Measurements from ENCODE around the gene SCG3. TPM values are rescaled to one million over a fixed set of nuclear protein-coding genes. Genes with fewer than 3 reads are reported as not detected.
"Not testable (repeated sequence)": the region's sequence is repeated elsewhere in the genome, so short reads cannot be mapped to it uniquely, and the experiment has no call there.

Gene SCG3
- total RNA-seq, 1 experiment from 2014 or later: 22.7 TPM

DNA sequence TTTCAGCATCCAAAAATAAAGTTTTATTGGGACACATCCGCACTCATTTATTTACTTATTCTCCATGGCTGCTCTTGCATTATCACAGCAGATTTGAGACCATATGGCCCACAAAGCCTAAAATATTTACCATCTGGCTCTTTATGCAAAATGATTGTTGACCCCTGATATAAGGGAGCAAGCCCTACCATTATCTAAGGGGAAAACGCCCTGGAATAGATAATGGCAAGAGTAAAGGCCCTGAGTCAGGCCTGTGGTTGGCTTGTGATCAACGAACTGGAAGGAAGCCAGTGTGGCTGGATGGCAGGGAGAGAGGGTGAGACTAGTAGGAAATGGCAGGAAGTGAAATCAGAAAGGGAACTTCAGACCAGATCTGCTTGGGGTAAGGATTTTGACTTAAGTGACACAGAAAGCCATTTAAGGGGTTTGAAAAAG, 34.2 kb upstream of the SCG3 start:
- TF ChIP-seq, protein P1, sequence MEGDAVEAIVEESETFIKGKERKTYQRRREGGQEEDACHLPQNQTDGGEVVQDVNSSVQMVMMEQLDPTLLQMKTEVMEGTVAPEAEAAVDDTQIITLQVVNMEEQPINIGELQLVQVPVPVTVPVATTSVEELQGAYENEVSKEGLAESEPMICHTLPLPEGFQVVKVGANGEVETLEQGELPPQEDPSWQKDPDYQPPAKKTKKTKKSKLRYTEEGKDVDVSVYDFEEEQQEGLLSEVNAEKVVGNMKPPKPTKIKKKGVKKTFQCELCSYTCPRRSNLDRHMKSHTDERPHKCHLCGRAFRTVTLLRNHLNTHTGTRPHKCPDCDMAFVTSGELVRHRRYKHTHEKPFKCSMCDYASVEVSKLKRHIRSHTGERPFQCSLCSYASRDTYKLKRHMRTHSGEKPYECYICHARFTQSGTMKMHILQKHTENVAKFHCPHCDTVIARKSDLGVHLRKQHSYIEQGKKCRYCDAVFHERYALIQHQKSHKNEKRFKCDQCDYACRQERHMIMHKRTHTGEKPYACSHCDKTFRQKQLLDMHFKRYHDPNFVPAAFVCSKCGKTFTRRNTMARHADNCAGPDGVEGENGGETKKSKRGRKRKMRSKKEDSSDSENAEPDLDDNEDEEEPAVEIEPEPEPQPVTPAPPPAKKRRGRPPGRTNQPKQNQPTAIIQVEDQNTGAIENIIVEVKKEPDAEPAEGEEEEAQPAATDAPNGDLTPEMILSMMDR (conservative IDR thresholded peaks at IDR 0.05): no peak
- Histone ChIP-seq H3K23me2 (ENCODE audit: insufficient read length, low read depth, low read length, poor library complexity, severe bottlenecking) (no peaks in the 10 kb centered on the region), H3K4me2 (ENCODE audit: insufficient read depth, insufficient read length, low read length) (no peak overlapping the region), H3K79me2 (ENCODE audit: insufficient read depth, low read length) (no peaks in the 10 kb centered on the region), H3K23ac (ENCODE audit: insufficient read length, low read depth, low read length) (no peak overlapping the region), H3K4ac (ENCODE audit: low read depth, low read length) (no peak overlapping the region), H2BK20ac (ENCODE audit: low read depth, low read length, poor library complexity, severe bottlenecking) (no peak overlapping the region), H2BK15ac (ENCODE audit: low read depth, low read length) (no peak overlapping the region), H3K9me3 (ENCODE audit: control insufficient read depth, low read depth, low read length) (no peaks in the 10 kb centered on the region), H3K4me1 (ENCODE audit: insufficient read depth, low read length) (no peaks in the 10 kb centered on the region), H3K27ac (ENCODE audit: insufficient read length, low read depth, low read length) (no peak overlapping the region), H2BK12ac (ENCODE audit: insufficient read length, low read depth, low read length) (no peak overlapping the region), H2BK120ac (ENCODE audit: low read depth, low read length, poor library complexity, severe bottlenecking) (no peak overlapping the region), H3T11ph (ENCODE audit: low read length) (no peak overlapping the region), H3K56ac (ENCODE audit: insufficient read length, low read depth, low read length) (no peak overlapping the region), H4K5ac (ENCODE audit: insufficient read length, low read depth, low read length) (no peak overlapping the region), H3K18ac (ENCODE audit: insufficient read length, low read depth, low read length) (no peak overlapping the region), H3K9ac (ENCODE audit: extremely low read depth, insufficient read length, low read length) (no peak overlapping the region), H3K14ac (ENCODE audit: insufficient read depth, low read length) (no peak overlapping the region), H4K91ac (ENCODE audit: insufficient read length, low read depth, low read length) (no peak overlapping the region), H4K8ac (replicated peaks; ENCODE audit: insufficient read length, low read depth, low read length) (no peak overlapping the region), H3K27me3 (ENCODE audit: insufficient read depth, low read length) (no peaks in the 10 kb centered on the region), H2AK5ac (ENCODE audit: insufficient read length, low read length) (no peak overlapping the region), H4K20me1 (ENCODE audit: control insufficient read depth, insufficient read depth, insufficient read length) (no peaks in the 10 kb centered on the region), H2AFZ (ENCODE audit: low read length) (no peak overlapping the region), H2BK5ac (ENCODE audit: insufficient read length, low read length) (no peak overlapping the region), H3K79me1 (ENCODE audit: insufficient read depth, low read depth, low read length, poor library complexity, severe bottlenecking) (no peaks in the 10 kb centered on the region)
- Mint-ChIP-seq H3K36me3 (ENCODE audit: insufficient read depth in 1 of 3, low read depth in 3 of 3) (no peaks in the 10 kb centered on the region), H3K27me3 (ENCODE audit: low read depth) (no peaks in the 10 kb centered on the region; the same call in 1 of the 2 replicates), H3K9me3 (no peaks in the 10 kb centered on the region), H3K4me3 (no peak overlapping the region), H3K27ac (no peak overlapping the region), H3K4me1 (no peaks in the 10 kb centered on the region)
- WGBS (ENCODE audit: extremely low coverage, insufficient read length, low lambda C conversion rate): no CpG with 5 or more reads among the region's 3 CpGs
- no peak for DNase-seq

DNA sequence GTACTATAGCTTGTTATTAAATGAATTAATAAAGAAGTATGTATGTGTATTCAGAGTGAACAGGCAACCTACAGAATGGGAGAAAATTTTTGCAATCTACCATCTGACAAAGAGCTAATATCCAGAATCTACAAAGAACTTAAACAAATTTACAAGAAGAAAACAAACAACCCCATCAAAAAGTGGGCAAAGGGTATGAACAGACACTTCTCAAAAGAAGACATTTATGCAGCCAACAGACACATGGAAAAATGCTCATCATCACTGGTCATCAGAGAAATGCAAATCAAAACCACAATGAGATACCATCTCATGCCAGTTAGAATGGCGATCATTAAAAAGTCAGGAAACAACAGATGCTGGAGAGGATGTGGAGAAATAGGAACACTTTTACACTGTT, 33.2 kb upstream of the SCG3 start:
- H4K8ac ChIP-seq (replicated peaks; ENCODE audit: insufficient read length, low read depth, low read length); H3K36me3 Mint-ChIP-seq (ENCODE audit: insufficient read depth in 1 of 3, low read depth in 3 of 3): not testable (repeated sequence)
- WGBS (ENCODE audit: extremely low coverage, insufficient read length, low lambda C conversion rate): no CpG with 5 or more reads among the region's 1 CpG

More for the DNA sequence above, 33.2 kb upstream of the SCG3 start:
- not testable (repeated sequence) for H4K91ac ChIP-seq (ENCODE audit: insufficient read length, low read depth, low read length); H3K4me1 Mint-ChIP-seq; H3T11ph ChIP-seq (ENCODE audit: low read length); H3K9me3 Mint-ChIP-seq; H3K27ac Mint-ChIP-seq; H2AFZ ChIP-seq (ENCODE audit: low read length); H4K5ac ChIP-seq (ENCODE audit: insufficient read length, low read depth, low read length); H3K4me3 Mint-ChIP-seq; H3K23ac ChIP-seq (ENCODE audit: insufficient read length, low read depth, low read length); H3K4me2 ChIP-seq (ENCODE audit: insufficient read depth, insufficient read length, low read length); H3K18ac ChIP-seq (ENCODE audit: insufficient read length, low read depth, low read length); H4K20me1 ChIP-seq (ENCODE audit: control insufficient read depth, insufficient read depth, insufficient read length); H2BK12ac ChIP-seq (ENCODE audit: insufficient read length, low read depth, low read length); H3K27me3 ChIP-seq (ENCODE audit: insufficient read depth, low read length); H2BK15ac ChIP-seq (ENCODE audit: low read depth, low read length); H3K23me2 ChIP-seq (ENCODE audit: insufficient read length, low read depth, low read length, poor library complexity, severe bottlenecking); H3K79me2 ChIP-seq (ENCODE audit: insufficient read depth, low read length); H3K9ac ChIP-seq (ENCODE audit: extremely low read depth, insufficient read length, low read length); H3K14ac ChIP-seq (ENCODE audit: insufficient read depth, low read length); DNase-seq; H3K4me1 ChIP-seq (ENCODE audit: insufficient read depth, low read length); H2BK20ac ChIP-seq (ENCODE audit: low read depth, low read length, poor library complexity, severe bottlenecking); H2AK5ac ChIP-seq (ENCODE audit: insufficient read length, low read length); H3K27ac ChIP-seq (ENCODE audit: insufficient read length, low read depth, low read length); H2BK5ac ChIP-seq (ENCODE audit: insufficient read length, low read length); H3K9me3 ChIP-seq (ENCODE audit: control insufficient read depth, low read depth, low read length); H3K56ac ChIP-seq (ENCODE audit: insufficient read length, low read depth, low read length); H2BK120ac ChIP-seq (ENCODE audit: low read depth, low read length, poor library complexity, severe bottlenecking); H3K27me3 Mint-ChIP-seq (ENCODE audit: low read depth); H3K79me1 ChIP-seq (ENCODE audit: insufficient read depth, low read depth, low read length, poor library complexity, severe bottlenecking); H3K4ac ChIP-seq (ENCODE audit: low read depth, low read length)
